ENCODE data around the gene AGRN.
"Not testable (repeated sequence)": the region's sequence is repeated elsewhere in the genome, so short reads cannot be mapped to it uniquely, and the experiment has no call there.

The AGRN gene

DNA sequence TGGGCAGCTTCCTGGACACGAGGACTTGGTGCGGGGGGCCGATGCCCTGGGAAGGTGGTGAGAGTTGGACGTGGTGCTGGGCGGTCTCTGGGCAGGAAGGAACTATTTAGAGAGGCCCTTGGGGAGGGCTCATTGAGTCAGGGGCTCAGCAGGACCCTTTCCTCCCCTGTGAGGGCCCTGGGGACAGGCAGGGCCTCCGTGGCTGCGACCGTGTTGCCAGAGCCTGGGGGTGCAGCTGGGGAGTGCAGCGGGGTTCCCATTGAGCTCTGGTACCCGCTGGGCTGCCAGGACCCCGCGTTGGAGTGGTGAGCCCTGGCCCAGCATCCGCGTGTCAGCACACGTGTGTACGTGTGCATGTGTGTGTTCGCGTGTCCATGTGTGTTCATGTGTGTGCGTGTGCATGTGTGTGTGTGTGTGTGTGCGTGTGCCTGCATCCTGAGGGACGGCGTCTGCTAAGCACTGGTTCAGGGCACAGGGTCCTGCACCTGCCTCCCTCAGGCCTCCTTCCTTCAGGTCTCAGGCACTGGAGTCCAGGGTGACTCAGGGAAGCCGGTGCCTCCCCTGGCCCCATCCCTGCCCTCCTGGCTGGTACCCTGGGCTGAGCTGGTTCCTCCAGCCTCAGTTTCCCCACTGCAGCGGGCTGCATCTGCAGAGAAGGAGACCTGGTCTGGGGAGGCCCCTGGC lies 43.5 kb downstream of the AGRN start:
- H2AFZ ChIP-seq (ENCODE audit: low read length, unreplicated experiment), result no peak overlapping the region
- H3K4me3 ChIP-seq (ENCODE audit: low read depth, low read length), result peak overlapping the region; percentile 13
- H3K4me1 ChIP-seq (ENCODE audit: control insufficient read depth, insufficient read depth, low read length, unreplicated experiment), result peaks cover 25% of the 10 kb centered on the region
- no peaks in the 10 kb centered on the region for H3K36me3 ChIP-seq (ENCODE audit: insufficient read depth, low read length)
- H3K79me2 ChIP-seq (ENCODE audit: control insufficient read depth, insufficient read depth, low read length, unreplicated experiment), result no peaks in the 10 kb centered on the region
- H3K27me3 ChIP-seq (ENCODE audit: insufficient read depth, low read length), result 0 out of 2 replicates have a peak, but pooled peaks cover 6% of the 10 kb centered on the region
- peak overlapping the region; percentile 50; the same call in 1 of the 2 replicates for H3K27ac ChIP-seq (ENCODE audit: low read depth, low read length)

DNA sequence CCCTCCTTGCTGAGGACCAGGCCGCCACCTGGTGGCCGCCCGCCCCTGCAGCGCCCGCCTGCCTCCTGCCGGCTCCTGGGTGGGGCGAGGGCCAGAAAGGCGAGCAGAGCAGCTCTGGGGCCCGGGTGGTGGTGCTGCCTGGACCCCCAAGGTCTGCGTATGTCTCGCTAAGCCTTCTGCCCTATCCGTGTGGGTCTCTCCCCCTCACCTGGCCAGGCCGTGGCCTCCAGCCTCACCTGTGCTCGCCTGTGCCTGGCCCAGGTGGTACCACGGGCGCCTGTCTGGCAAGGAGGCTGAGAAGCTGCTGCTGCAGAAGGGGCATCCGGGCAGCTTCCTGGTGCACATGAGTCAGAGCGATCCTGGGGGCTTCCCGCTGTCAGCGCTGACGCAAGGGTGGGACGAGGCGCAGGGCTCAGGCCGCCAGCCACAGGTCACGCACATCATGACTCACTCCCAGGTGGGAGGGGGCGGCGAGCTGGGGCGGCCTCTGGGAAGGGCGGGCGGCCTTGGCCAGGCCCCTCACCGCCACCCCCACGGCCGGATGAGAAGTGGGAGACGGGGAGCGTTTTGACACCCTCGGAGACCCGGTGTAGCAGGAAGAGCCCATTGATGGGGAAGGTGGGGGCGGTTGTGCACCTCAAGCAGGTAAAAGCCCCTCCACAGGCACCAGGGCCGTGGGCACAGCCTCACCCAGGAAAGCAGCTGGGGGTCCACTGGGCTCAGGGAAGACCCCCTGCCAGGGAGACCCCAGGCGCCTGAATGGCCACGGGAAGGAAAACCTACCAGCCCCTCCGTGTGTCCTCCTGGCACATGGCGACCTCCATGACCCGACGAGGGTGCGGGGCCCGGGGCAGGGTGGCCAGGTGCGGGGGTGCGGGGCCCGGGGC lies 44.3 kb downstream of the AGRN start:
- H3K4me1 ChIP-seq (ENCODE audit: control insufficient read depth, insufficient read depth, low read length, unreplicated experiment), result peaks cover 25% of the 10 kb centered on the region
- H3K36me3 ChIP-seq (ENCODE audit: insufficient read depth, low read length), result no peaks in the 10 kb centered on the region
- H3K4me3 ChIP-seq (ENCODE audit: low read depth, low read length), result peak overlapping the region; percentile 13
- H3K79me2 ChIP-seq (ENCODE audit: control insufficient read depth, insufficient read depth, low read length, unreplicated experiment), result no peaks in the 10 kb centered on the region
- no peak overlapping the region for H2AFZ ChIP-seq (ENCODE audit: low read length, unreplicated experiment)
- H3K27ac ChIP-seq (ENCODE audit: low read depth, low read length), result peak overlapping the region; percentile 50; the same call in 1 of the 2 replicates
- 0 out of 2 replicates have a peak, but pooled peaks cover 6% of the 10 kb centered on the region for H3K27me3 ChIP-seq (ENCODE audit: insufficient read depth, low read length)

DNA sequence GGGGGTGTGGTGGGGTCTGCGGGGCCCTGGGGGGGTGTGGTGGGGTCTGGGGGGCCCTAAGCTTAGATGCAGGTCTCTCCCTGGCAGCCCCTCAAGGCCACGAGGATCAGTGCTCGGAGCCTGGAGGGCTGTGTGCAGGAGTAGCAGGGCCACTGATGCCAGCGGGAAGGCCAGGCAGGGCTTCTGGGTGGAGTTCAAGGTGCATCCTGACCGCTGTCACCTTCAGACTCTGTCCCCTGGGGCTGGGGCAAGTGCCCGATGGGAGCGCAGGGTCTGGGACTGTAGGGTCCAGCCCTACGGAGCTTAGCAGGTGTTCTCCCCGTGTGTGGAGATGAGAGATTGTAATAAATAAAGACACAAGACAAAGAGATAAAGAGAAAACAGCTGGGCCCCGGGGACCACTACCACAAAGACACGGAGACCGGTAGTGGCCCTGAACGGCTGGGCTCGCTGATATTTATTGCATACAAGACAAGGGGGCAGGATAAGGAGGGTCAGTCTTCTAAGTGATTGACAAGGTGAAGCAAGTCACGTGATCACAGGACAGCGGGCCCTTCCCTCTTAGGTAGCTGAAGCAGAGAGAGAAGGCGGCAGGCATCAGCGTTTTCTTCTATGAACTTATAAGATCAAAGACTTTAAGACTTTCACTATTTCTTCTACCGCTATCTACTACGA lies 45.5 kb downstream of the AGRN start:
- Histone ChIP-seq H3K4me3 (ENCODE audit: low read depth, low read length) (no peak overlapping the region), H3K27me3 (ENCODE audit: insufficient read depth, low read length) (0 out of 2 replicates have a peak, but pooled peaks cover 1% of the 10 kb centered on the region), H3K4me1 (ENCODE audit: control insufficient read depth, insufficient read depth, low read length, unreplicated experiment) (peaks cover 30% of the 10 kb centered on the region), H3K79me2 (ENCODE audit: control insufficient read depth, insufficient read depth, low read length, unreplicated experiment) (no peaks in the 10 kb centered on the region), H3K27ac (ENCODE audit: low read depth, low read length) (no peak overlapping the region), H2AFZ (ENCODE audit: low read length, unreplicated experiment) (no peak overlapping the region), H3K36me3 (ENCODE audit: insufficient read depth, low read length) (no peaks in the 10 kb centered on the region)

DNA sequence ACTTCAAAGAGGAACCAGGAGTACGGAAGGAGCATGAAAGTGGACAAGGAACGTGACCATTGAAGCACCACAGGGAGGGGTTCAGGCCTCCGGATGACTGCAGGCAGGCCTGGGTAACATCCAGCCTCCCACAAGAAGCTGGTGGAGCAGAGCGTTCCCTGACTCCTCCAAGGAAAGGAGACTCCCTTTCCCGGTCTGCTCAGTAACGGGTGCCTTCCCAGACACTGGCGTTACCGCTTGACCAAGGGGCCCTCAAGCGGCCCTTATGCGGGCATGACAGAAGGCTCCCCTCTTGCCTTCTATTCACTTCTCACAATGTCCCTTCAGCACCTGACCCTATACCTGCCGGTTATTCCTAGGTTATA lies 46.0 kb downstream of the AGRN start:
- H3K79me2 ChIP-seq (ENCODE audit: control insufficient read depth, insufficient read depth, low read length, unreplicated experiment); H3K27ac ChIP-seq (ENCODE audit: low read depth, low read length); H3K4me3 ChIP-seq (ENCODE audit: low read depth, low read length); H3K36me3 ChIP-seq (ENCODE audit: insufficient read depth, low read length); H3K27me3 ChIP-seq (ENCODE audit: insufficient read depth, low read length); H2AFZ ChIP-seq (ENCODE audit: low read length, unreplicated experiment): not testable (repeated sequence)
- H3K4me1 ChIP-seq (ENCODE audit: control insufficient read depth, insufficient read depth, low read length, unreplicated experiment), result peaks cover 35% of the 10 kb centered on the region

DNA sequence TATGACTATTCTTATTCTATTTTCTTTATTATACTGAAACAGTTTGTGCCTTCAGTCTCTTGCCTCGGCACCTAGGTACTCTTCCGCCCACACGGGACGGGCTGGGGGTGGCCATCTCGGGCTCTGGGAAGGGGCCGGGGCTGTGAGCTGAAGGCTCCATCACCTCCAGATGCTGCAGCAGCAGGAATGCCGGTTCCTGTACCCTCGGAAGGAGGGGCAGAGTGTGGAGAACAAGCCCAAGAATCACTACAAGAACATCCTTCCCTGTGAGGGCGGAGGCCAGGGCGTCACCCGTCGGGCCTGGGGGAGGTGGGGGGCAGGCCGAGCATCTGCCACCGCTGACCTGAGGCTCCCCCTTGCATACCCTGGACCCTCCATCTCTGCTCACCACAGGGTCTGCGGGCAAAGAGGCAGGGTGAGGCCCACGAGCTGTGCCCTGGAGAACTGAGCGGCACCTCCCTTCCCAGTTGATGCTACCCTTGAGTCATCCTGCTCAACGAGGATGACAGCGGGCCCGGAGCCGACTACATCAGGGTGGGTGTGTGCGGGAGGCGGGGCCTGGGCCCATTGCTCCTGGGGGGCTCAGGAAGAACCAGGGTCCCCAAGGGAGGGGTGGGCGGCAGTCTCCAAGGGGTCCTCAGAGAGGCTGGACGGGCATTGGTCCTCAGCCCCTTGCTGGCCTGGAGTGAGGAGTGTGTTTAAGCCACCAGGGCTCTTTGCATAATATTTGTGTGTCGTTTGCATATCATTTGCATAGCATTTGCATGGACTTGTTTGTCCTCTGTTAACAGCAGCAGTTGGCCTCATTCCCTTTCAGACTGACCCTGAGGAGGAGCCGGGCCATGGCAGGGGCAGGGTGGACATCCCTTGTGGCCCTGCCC lies 46.7 kb downstream of the AGRN start:
- no peak overlapping the region for H2AFZ ChIP-seq (ENCODE audit: low read length, unreplicated experiment)
- H3K27me3 ChIP-seq (ENCODE audit: insufficient read depth, low read length), result no peaks in the 10 kb centered on the region
- H3K4me1 ChIP-seq (ENCODE audit: control insufficient read depth, insufficient read depth, low read length, unreplicated experiment), result peaks cover 35% of the 10 kb centered on the region
- H3K27ac ChIP-seq (ENCODE audit: low read depth, low read length), result no peak overlapping the region
- no peaks in the 10 kb centered on the region for H3K79me2 ChIP-seq (ENCODE audit: control insufficient read depth, insufficient read depth, low read length, unreplicated experiment)
- no peak overlapping the region for H3K4me3 ChIP-seq (ENCODE audit: low read depth, low read length)
- H3K36me3 ChIP-seq (ENCODE audit: insufficient read depth, low read length), result no peaks in the 10 kb centered on the region

DNA sequence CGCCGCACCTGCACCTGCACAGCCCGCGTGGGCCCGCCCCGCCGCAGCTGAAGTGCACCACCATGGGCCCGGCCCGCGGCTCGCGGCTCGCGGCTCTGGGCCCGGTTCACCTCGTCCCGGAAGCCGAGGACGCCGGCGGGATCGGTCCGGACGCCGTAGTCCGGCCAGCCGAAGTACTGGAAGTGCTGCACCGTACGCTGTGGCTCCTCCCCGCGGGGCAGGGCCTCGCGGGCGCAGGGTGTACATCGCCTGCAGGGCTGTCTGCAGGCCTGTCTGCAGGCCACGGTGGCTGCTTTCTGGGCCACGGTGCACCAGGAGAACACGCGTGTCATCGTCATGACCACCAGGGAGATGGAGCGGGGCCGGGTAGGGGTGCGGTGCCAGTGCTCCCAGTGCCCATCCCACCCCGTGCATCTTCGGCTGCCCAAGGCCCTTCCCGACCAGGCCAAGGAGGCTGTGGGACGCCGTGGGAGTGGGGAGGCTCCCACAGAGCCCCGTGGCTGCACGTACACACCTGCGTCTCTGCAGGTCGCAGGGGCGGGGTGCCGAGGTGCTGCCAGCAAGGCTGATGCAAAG lies 47.5 kb downstream of the AGRN start:
- no peaks in the 10 kb centered on the region for H3K27me3 ChIP-seq (ENCODE audit: insufficient read depth, low read length)
- no peak overlapping the region for H3K4me3 ChIP-seq (ENCODE audit: low read depth, low read length)
- no peak overlapping the region for H2AFZ ChIP-seq (ENCODE audit: low read length, unreplicated experiment)
- H3K79me2 ChIP-seq (ENCODE audit: control insufficient read depth, insufficient read depth, low read length, unreplicated experiment), result no peaks in the 10 kb centered on the region
- no peaks in the 10 kb centered on the region for H3K36me3 ChIP-seq (ENCODE audit: insufficient read depth, low read length)
- H3K4me1 ChIP-seq (ENCODE audit: control insufficient read depth, insufficient read depth, low read length, unreplicated experiment), result peaks cover 32% of the 10 kb centered on the region
- no peak overlapping the region for H3K27ac ChIP-seq (ENCODE audit: low read depth, low read length)

DNA sequence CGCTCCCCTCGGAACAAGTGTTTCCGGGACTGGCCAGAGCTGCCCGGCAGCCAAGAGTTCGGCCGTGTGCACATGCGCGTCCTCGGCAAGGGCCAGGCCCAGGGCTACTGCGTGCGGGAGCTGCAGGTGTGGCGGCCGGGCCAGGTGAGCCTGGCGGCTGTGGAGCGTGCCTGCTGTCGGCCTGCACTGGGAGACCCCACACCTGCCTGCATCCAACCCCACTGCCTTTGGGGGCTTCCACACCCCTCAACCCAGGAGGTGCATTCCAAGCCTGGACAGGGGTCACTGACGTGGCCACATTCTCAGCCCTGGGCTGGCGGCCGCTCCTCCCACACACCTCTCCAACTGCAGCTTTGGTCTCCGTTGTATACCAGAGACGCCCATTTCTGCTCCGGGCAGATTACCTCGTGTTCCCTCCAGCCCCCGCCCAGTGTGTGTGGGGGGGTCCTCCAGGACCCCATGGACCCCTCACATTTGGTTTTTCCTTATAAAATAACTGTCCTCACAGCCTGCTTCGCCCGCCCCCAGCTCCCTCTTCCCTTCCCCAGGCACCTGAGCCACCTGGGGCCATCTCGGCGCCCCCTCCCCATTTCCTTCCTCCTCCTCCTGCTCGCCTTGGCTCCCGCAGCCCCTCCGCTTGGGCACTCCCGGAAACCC lies 48.1 kb downstream of the AGRN start:
- Histone ChIP-seq H3K79me2 (ENCODE audit: control insufficient read depth, insufficient read depth, low read length, unreplicated experiment) (no peaks in the 10 kb centered on the region), H3K27ac (ENCODE audit: low read depth, low read length) (no peak overlapping the region), H3K27me3 (ENCODE audit: insufficient read depth, low read length) (no peaks in the 10 kb centered on the region), H3K4me1 (ENCODE audit: control insufficient read depth, insufficient read depth, low read length, unreplicated experiment) (peaks cover 26% of the 10 kb centered on the region), H3K36me3 (ENCODE audit: insufficient read depth, low read length) (no peaks in the 10 kb centered on the region), H2AFZ (ENCODE audit: low read length, unreplicated experiment) (no peak overlapping the region), H3K4me3 (ENCODE audit: low read depth, low read length) (peak overlapping the region; percentile 9; the same call in 1 of the 2 replicates)

DNA sequence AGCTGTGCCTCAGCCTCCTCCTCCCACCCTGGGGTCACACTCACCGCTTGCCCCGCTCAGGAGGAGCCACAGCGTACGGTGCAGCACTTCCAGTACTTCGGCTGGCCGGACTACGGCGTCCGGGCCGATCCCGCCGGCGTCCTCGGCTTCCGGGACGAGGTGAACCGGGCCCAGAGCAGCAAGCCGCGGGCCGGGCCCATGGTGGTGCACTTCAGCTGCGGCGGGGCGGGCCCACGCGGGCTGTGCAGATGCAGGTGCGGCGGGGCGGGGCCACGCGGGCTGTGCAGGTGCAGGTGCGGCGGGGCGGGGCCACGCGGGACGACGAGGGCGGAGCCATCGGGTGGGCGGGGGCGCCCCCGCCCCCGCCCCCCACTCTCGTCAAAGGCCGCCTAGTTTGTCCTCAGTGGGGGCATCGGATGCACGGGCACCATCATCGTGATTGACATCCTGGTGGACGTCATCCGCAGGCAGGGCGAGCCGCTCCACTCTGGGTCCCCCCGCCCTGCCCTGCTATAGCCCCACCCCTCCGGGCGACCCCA lies 48.7 kb downstream of the AGRN start:
- peak overlapping the region; percentile 9 for H3K4me3 ChIP-seq (ENCODE audit: low read depth, low read length)
- H2AFZ ChIP-seq (ENCODE audit: low read length, unreplicated experiment), result no peak overlapping the region
- no peaks in the 10 kb centered on the region for H3K79me2 ChIP-seq (ENCODE audit: control insufficient read depth, insufficient read depth, low read length, unreplicated experiment)
- no peaks in the 10 kb centered on the region for H3K36me3 ChIP-seq (ENCODE audit: insufficient read depth, low read length)
- H3K4me1 ChIP-seq (ENCODE audit: control insufficient read depth, insufficient read depth, low read length, unreplicated experiment), result peaks cover 20% of the 10 kb centered on the region
- no peaks in the 10 kb centered on the region for H3K27me3 ChIP-seq (ENCODE audit: insufficient read depth, low read length)
- H3K27ac ChIP-seq (ENCODE audit: low read depth, low read length), result no peak overlapping the region

DNA sequence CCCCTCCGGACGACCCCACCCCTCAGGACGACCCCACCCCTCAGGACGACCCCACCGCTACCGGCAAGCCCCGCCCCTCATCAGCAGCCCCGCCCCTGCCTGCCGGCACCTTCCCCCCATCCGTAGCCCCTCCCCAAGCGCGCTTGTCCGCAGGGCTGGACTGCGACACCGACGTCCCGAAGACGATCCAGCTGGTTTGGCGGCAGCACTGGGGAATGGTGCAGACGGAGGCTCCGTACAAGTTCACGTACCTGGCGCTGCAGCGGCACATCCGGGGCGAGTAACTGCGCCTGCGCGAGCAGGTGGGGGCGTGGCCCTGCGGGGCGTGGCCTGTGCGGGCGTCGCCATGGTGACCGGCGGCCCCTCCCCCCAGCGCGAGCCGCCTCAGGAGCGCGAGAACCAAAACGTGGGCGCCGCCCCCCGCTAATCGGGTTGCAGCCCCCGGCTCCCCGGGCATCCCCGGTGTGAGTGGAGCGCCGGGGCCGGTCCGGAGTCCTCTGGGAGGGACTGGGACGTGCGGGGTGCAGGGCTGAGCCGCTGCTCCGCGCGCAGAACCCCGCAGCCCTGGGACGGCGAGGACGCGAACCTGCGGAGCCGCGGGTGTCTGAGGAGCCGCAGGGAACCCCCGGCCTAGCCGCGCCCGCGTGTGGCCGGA lies 49.3 kb downstream of the AGRN start:
- Histone ChIP-seq H3K27ac (ENCODE audit: low read depth, low read length) (no peak overlapping the region), H2AFZ (ENCODE audit: low read length, unreplicated experiment) (no peak overlapping the region), H3K27me3 (ENCODE audit: insufficient read depth, low read length) (no peaks in the 10 kb centered on the region), H3K4me3 (ENCODE audit: low read depth, low read length) (peak overlapping the region; percentile 78), H3K79me2 (ENCODE audit: control insufficient read depth, insufficient read depth, low read length, unreplicated experiment) (no peaks in the 10 kb centered on the region), H3K4me1 (ENCODE audit: control insufficient read depth, insufficient read depth, low read length, unreplicated experiment) (peaks cover 16% of the 10 kb centered on the region), H3K36me3 (ENCODE audit: insufficient read depth, low read length) (no peaks in the 10 kb centered on the region)

All from ACC112 (cell line).